GM18502 (cell line): ENCODE results near the gene FUT3.
"Not testable (repeated sequence)": the region's sequence is repeated elsewhere in the genome, so short reads cannot be mapped to it uniquely, and the experiment has no call there.

ENCODE experiments used
- ATAC-seq: cut with Tn5 transposase; IDR thresholded peaks from one replicate; pipeline ENCODE4 v1.9.1; 2021; ENCODE audit warnings: mild to moderate bottlenecking; ENCODE audit not compliant: unreplicated experiment, poor library complexity

FUT3 gene

GRCh38 chr19:5854121-5854520 lies 2.9 kb upstream of the FUT3 start:
- ATAC-seq = not testable (repeated sequence)

DNA sequence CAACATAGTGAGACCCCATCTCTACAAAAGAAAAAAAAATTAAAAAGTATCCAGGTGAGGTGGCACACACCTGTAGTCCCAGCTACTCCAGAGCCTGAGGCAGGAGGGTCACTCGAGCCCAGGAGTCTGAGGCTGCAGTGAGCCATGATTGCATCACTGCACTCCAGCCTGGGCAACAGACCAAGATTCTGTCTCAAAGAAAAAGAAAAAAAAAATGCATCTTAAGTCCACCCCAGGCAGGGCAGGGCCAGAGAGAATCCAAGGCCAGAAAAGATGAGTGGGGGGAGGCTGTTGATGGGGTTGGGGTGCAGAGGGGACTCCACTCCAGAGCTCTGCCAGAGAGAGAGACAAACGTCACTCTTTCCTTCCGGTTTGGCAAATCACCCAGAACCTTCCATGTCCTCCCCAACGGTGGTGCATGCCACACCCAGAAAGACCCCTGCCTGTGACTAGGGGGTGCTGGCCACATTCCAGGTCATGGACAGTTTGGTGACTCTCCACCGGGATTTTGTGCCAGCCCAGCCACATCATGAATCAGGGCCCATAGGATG lies 431 bp downstream of the FUT3 start:
- no peak for ATAC-seq

- ATAC-seq = no peak
Observed at GRCh38 chr19:5850189-5850588, 1.1 kb downstream of the FUT3 start.

GRCh38 chr19:5848621-5849020 lies 2.6 kb downstream of the FUT3 start:
- ATAC-seq = not testable (repeated sequence)

DNA sequence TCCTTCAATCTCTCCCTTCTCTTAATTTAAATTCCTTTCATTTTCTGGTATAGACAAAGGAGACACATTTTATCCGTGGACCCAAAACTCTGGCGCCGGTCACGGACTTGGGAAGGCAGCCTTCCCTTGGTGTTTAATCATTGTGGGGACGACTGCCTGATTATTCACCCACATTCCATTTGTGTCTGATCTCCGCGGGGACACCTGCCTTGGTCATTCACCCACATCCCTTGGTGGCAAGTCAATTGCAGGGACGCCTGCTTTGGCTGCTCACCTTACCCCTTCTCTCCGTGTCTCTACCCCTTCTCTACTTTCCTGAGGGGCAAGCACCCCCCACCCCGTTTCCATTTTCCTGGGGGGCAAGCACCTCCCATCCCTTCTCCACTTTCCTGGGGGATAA lies 3.4 kb downstream of the FUT3 start:
- ATAC-seq = not testable (repeated sequence)

GRCh38 chr19:5844456-5845433 lies 6.5 kb downstream of the FUT3 start:
- ATAC-seq = no peak

GRCh38 chr19:5843295-5843927 lies 7.8 kb downstream of the FUT3 start:
- no peak for ATAC-seq

DNA sequence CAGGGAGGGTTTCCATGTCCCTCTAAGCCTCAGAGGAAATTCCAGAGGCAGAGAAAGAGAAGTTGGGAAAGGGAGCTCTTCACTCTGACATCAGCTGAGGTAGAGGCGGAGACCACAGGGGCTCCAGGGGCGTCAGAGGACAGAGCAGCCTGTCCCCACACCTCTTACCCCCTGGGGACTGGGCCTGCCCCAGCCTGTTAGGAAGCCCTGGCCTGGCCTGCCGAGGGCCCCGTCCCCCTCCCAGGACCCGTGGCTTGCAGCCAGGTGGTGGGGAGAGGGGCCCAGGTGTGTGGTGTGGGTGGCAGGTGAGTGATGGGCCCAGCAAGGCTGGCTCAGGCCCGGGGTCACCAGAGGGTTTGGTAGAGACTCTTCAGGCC lies 9.5 kb downstream of the FUT3 start:
- ATAC-seq = not testable (repeated sequence)

GRCh38 chr19:5839065-5840017 lies 11.9 kb downstream of the FUT3 start, which contains the start of gene FUT6:
Gene FUT6 (minus strand): TSS chr19:5839702. CDS start chr19:5832567, 7,135 bp downstream.
- no peak for ATAC-seq

GRCh38 chr19:5838353-5839064 lies 12.7 kb downstream of the FUT3 start:
- no peak for ATAC-seq

DNA sequence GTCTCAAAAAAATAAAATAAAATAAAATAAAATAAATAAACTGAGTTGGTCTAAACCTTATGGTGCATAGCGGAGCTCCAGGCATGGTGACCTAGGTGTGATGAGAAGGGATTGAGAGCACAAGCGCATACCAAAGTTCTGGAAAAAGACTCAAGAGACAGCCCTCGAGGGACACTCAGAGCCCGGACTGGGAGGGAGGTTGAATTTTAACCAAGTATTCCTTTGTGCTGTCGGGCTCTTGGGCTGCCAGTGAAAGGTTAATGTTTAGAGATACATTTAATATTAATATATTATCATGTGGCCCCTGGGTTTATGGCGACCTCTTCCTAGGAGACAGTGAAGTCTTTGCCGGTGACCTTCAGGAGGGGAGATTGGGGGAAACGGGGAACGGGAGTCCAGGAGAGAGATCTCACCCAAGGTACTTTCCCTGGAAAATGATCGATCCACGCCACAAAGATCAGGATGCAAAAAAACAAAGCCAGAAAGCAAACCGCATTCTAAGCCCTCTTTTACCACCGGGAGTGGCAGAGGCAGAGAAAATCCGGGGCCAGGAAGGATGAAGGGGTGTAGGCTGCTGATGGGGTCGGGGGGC lies 13.4 kb downstream of the FUT3 start:
- no peak for ATAC-seq

DNA sequence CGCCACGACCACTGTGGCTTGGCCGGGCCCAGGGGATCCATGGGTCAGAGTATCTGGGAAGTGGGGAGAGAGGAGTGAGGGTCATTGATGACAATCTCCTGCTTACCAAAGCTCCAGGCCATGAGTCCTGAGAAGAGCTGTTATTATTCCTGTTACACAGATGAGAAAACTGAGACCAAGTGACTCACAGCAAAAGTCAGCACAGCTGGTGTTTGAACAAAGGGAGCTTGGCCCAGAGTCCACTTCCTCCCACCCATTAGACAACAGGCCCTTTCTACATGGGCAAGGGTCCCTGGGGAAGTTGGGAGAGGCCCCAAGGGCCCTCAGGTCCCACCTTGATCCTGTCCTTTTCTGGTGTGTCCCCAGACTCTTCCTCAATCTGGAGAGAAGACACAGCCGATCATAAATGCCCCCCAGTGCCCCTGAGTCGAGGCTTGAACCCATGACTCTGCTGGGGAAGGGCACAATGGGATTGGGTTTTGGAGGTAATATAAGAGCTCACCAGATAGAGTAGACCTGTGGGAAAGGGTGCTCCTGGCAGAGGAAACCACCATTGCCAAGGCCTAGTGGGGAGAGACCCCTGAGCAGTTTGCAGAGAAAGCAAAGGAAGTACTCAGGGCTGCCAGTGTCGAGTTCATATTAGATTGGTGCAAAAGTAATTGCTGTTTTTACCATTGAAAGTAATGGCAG lies 18.6 kb downstream of the FUT3 start:
- ATAC-seq = no peak

DNA sequence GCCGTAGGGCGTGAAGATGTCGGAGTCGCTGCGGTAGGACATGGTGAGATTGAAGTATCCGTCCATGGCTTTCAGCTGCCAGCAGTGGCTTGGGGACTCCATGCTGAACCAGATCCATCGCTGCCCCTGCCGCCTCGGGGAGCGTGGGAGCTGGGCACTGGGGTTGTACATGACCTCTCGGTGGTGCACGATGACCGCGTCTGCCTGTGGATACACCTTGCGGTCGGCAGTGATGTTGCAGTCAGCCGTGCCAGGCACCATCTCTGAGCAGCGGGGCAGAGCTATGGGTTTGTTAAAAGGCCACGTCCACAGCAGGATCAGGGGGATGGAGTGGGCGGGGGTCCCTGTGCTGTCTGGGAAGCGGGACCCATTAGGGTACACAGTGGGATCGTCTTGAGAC lies 19.2 kb downstream of the FUT3 start:
- ATAC-seq = no peak

GRCh38 chr19:5831159-5831558 lies 20.1 kb downstream of the FUT3 start:
- ATAC-seq = no peak

DNA sequence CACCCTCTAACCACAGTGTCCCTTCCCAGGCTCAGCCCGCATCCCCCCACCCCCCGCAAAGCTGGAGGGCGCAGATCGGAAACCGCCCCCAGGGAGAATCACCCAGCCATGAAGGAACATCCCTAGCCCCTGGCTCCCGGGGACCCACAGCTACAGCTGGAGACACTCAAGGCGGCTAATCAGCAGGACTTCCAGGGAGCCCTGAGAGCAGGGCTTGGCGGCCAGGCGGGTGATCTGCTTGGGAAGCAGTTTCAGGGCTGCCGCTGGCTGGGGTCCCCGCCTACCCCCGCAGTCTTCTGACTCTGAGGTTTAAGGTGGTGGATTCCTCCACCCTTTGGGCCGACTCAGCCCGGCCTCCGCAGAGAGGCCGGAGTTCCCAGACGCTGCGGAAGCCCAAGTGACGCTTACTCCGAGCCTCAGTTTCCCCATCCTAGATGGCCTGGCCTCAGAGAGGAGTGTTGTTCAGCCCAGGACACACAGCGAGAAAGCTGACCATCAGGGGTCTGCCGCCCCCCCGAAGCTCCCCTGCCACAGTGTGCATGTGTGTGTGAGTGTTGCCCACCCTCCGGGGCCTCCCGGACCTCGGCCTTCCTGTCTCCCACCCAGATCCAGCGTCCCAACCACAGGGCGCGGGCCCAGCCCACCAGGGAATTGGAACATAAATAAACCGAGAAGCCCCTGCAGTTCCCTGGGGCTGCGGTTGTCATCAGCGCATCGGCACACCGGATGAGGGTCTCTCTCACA lies 21.5 kb downstream of the FUT3 start:
- ATAC-seq = no peak

DNA sequence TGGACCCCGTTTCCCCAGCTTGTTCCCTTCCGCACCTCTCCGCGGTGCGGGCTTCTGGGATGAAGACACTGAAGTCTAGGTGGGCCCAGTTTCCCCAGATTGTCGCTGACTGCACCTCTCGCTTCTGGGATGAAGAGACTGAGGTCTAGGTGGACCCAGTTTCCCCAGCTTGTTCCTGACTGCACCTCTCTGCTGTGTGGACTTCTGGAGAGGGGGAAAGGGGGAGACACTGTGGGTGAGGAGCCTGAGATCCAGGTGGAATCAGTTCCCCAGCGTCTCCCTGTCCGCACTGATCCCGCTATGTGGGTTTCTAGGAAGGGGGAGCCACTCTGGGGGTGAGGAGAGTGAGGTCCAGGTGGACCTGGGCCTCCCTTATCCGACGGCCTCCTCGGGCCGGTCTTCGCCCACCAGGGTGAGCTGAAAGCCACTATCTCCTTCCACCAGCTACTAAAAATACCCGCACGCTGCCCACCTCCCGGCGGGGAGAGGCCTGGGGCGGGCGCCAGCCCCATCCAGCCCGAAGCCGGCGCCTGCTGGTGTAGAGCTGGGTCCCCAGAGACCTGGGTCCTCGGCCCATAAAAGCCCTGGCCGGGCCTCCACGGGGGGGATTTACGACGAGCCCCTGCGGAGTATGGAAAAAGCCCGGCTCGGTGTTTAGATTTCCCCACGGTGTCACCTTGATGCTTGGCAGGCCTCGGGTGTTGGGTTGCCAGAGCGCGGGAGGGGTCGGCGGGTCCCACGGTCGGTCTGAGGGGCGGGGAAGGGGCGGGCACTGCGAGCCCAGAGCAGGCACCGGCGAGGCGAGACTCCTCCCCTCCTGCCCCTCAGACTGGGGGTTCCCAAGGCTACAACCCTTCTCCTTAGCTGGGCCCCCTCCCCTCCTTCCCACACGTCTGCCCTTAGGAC lies 22.3 kb downstream of the FUT3 start:
- ATAC-seq = no peak
